ENCODE measurements around the gene KLF1.
"Not testable (repeated sequence)": the region's sequence is repeated elsewhere in the genome, so short reads cannot be mapped to it uniquely, and the experiment has no call there.

The KLF1 gene

DNA sequence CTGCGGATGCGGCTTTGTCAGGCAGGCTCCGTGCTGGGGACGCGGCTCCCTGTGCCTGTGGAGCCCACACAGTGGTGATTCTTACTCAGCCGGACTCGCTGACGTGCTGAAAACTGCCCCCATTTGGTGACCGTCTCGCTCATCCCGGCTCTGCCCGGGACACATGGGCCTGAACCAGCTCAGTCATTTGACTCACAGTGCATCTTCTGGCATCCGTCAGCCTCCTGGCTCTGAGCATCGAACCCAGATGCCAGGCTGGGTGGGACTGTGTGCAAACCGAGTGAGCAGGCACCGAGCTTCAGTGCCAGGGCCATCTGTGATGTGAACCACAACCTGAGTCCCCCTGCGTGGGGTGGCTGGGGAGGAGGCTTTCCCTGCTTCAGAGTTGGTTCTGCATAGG, 9.5 kb upstream of the KLF1 start:
- Mint-ChIP-seq H3K27ac (no peak overlapping the region), H3K9me3 (no peaks in the 10 kb centered on the region), H3K4me1 (no peaks in the 10 kb centered on the region), H3K36me3 (ENCODE audit: low read depth) (peaks cover 8% of the 10 kb centered on the region), H3K4me3 (no peak overlapping the region), H3K27me3 (ENCODE audit: low read depth) (peaks cover 3% of the 10 kb centered on the region)
- TF ChIP-seq, protein P1, sequence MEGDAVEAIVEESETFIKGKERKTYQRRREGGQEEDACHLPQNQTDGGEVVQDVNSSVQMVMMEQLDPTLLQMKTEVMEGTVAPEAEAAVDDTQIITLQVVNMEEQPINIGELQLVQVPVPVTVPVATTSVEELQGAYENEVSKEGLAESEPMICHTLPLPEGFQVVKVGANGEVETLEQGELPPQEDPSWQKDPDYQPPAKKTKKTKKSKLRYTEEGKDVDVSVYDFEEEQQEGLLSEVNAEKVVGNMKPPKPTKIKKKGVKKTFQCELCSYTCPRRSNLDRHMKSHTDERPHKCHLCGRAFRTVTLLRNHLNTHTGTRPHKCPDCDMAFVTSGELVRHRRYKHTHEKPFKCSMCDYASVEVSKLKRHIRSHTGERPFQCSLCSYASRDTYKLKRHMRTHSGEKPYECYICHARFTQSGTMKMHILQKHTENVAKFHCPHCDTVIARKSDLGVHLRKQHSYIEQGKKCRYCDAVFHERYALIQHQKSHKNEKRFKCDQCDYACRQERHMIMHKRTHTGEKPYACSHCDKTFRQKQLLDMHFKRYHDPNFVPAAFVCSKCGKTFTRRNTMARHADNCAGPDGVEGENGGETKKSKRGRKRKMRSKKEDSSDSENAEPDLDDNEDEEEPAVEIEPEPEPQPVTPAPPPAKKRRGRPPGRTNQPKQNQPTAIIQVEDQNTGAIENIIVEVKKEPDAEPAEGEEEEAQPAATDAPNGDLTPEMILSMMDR (IDR thresholded peaks at IDR 0.05; ENCODE audit: unreplicated experiment in 3 of 3), result no peak

DNA sequence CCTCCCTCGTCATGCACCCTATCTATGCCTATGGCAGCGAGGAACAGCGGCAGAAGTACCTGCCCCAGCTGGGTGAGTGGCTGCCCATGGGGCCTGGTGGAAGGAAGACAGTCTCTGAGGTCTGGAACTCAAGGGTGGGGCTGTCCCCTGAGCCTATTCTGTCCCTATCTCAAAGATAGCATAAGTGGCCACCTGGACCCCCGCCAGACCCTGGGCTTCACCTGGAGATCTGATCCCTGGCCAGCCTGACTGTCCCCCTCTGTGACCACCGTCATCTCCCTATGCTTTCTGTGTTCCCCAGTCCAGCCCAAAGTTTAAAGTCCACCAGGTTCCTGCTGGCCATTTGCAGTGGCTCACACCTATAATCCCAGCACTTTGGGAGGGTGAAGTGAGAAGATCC, 6.6 kb upstream of the KLF1 start:
- Mint-ChIP-seq H3K9me3 (no peaks in the 10 kb centered on the region), H3K4me3 (peak overlapping the region; percentile 95 to 96 (median 95)), H3K27me3 (ENCODE audit: low read depth) (peaks cover 12% of the 10 kb centered on the region), H3K27ac (no peak overlapping the region), H3K36me3 (ENCODE audit: low read depth) (peaks cover 8% of the 10 kb centered on the region), H3K4me1 (peaks cover 10% of the 10 kb centered on the region)
- TF ChIP-seq, protein P1 (IDR thresholded peaks at IDR 0.05; ENCODE audit: unreplicated experiment in 3 of 3), result no peak

DNA sequence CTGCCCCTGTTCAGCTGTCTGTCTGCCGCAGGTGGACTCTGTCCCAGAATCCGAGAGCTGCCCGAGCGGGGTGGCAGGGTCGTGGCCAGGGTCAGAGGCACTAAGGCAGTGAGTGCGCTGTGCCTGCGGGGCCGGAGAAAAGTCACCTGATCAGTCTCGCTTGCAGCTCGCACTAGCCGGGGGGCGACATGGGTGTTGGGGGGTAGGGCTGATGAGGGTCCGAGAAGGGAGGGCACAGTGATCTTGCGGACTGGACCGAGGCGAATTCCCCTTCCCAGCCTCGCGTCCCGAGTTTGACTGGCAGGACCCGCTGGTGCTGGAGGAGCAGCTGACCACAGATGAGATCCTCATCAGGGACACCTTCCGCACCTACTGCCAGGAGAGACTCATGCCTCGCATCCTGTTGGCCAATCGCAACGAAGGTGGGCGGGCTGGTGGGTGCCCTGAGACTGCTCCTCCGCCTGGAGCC, 4.6 kb upstream of the KLF1 start:
- peaks cover 11% of the 10 kb centered on the region for H3K4me1 Mint-ChIP-seq

DNA sequence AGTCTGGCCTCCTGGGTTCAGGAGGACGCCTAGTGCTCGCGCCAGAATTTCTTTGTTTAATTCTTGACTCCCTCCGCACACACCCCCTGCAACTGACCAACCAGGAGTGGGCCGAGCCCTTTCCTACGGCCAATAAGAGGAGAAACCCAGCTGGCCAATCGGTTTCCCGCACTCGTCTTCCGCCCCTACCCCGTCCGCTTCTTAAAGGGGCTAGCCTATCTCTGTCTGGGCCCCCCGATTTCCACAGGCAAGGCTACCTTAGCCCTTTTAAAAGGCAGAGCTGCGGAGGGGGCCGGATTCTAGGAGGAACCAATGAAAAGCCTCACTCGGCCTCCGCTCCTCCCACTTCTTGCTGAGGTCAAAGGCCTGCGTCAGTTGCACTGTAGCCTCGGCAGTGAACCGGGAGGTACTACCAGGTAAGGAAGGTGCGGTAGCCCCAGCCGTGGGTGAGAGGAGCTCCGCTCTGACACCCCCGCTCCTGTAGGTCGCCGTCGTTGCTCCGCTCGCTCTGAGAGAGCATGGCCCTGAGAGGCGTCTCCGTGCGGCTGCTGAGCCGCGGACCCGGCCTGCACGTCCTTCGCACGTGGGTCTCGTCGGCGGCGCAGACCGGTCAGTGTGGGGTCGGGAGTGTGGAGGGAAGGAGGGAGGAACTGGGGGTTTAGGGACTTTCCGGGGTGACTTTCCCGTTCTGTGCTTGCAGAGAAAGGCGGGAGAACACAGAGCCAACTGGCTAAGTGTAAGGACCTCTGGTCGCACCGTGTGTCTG, 4.0 kb upstream of the KLF1 start, which contains the start of gene GCDH:
Gene GCDH (plus strand): TSS at position 374 of the 766 bp plus-strand sequence. CDS start 145 bp downstream, at position 519.
- TF ChIP-seq, protein P1 (IDR thresholded peaks at IDR 0.05; ENCODE audit: unreplicated experiment in 3 of 3), result no peak
- H3K4me3 Mint-ChIP-seq, result peak within 1 kb of the TSS; percentile 95 to 96 (median 95)
- H3K27me3 Mint-ChIP-seq (ENCODE audit: low read depth), result peaks cover 38% of the 10 kb centered on the region
- peak within 1 kb of the TSS in 2 of 3 experiments; percentile 78 to 90 for H3K27ac Mint-ChIP-seq
- no peaks in the 10 kb centered on the region for H3K9me3 Mint-ChIP-seq
- H3K36me3 Mint-ChIP-seq (ENCODE audit: low read depth), result peaks cover 8% of the 10 kb centered on the region
- peaks cover 15% of the 10 kb centered on the region for H3K4me1 Mint-ChIP-seq

More for the DNA sequence above, 4.6 kb upstream of the KLF1 start:
- no peaks in the 10 kb centered on the region for H3K9me3 Mint-ChIP-seq
- peak overlapping the region; percentile 95 to 96 (median 95) for H3K4me3 Mint-ChIP-seq
- TF ChIP-seq, protein P1 (IDR thresholded peaks at IDR 0.05; ENCODE audit: unreplicated experiment in 3 of 3), result no peak
- H3K27ac Mint-ChIP-seq, result no peak overlapping the region
- H3K36me3 Mint-ChIP-seq (ENCODE audit: low read depth), result peaks cover 8% of the 10 kb centered on the region
- peaks cover 32% of the 10 kb centered on the region for H3K27me3 Mint-ChIP-seq (ENCODE audit: low read depth)

DNA sequence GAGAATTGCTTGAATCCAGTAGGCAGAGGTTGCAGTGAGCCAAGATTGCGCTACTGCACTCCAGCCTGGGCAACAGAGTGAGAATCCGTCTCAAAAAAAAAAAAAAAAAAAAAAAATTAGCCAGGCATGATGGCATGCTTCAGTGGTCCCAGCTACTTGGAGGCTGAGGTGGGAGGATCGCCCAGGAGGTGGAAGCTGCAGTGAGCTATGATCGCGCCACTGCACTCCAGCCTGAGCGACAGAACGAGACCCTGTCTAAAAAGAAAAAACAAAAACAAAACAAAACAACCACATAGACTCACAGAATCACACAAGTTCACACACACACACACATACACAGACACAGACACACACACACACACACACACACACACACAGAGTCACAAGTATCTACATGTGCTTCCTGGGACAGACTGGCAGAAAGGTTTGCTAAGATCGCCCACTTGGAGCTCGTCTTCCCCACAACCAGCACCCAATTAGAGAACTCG, 3.3 kb upstream of the KLF1 start:
- H3K4me3 Mint-ChIP-seq, result peak overlapping the region; percentile 95 to 96 (median 95)
- H3K9me3 Mint-ChIP-seq; H3K36me3 Mint-ChIP-seq (ENCODE audit: low read depth): not testable (repeated sequence)
- peaks cover 15% of the 10 kb centered on the region for H3K4me1 Mint-ChIP-seq
- H3K27me3 Mint-ChIP-seq (ENCODE audit: low read depth), result peaks cover 40% of the 10 kb centered on the region
- H3K27ac Mint-ChIP-seq, result peak overlapping the region in 2 of 3 experiments; percentile 78 to 90

DNA sequence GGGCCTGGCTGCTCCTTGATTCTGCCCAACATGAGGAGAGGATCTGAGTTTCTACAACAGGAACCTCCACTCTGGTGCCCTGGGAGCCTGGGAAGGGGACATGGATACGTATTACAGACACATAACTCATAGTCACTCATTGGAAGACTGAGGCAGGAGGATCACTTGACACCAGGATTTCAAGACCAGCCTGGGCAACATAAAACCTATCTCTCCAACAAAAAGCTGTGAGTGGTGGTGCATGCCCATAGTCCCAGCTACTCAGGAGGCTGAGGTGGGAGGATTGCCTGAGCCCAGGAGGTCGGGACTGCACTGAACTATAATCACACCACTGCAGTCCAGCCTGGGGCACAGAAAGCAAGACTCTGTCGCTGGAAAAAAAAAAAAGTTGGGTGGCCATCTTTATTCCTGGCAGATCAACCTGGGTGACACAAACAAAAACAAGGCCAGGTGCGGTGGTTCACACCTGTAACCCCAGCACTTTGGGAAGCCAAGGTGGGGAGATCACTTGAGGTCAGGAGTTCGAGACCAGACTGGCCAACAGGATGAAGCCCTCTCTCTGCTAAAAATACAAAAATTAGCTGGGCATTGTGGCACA, 1.1 kb upstream of the KLF1 start:
- Mint-ChIP-seq H3K9me3 (peaks cover 3% of the 10 kb centered on the region), H3K4me1 (peaks cover 15% of the 10 kb centered on the region), H3K27ac (no peak overlapping the region)

More for the DNA sequence above, 1.1 kb upstream of the KLF1 start:
- H3K4me3 Mint-ChIP-seq, result no peak overlapping the region
- H3K27me3 Mint-ChIP-seq (ENCODE audit: low read depth), result peaks cover 60% of the 10 kb centered on the region
- TF ChIP-seq, protein P1 (IDR thresholded peaks at IDR 0.05; ENCODE audit: unreplicated experiment in 3 of 3), result no peak
- no peaks in the 10 kb centered on the region for H3K36me3 Mint-ChIP-seq (ENCODE audit: low read depth)

Measured in nephron (organoid).